HepG2 (cell line): Measurements from ENCODE around the gene KCNH6. TPM values are rescaled to one million over a fixed set of nuclear protein-coding genes. Genes with fewer than 3 reads are reported as not detected.

ENCODE experiments used
- ATAC-seq: fragments of 200-7000 bp; cut with Tn5 transposase; 3 replicates; pipeline ENCODE4 v1.9.1; 2020; ENCODE audit warnings: mild to moderate bottlenecking, moderate library complexity
- Bru-seq: library from RNA; stranded (reverse); fragments of 400-500 nt; gene quantifications from one replicate; lab custom pipeline; 2021; lab: Mats Ljungman, UMichigan
- BruChase-seq, 2 experiments: library from RNA; stranded (reverse); fragments of 400-500 nt; gene quantifications; one replicate each; lab custom pipeline; 2021; lab: Mats Ljungman, UMichigan
- BruUV-seq: library from RNA; stranded (reverse); fragments of 400-500 nt; replicated peaks from 2 replicates; lab custom pipeline; 2021; lab: Mats Ljungman, UMichigan
- CTCF ChIA-PET: fragments of 300-600 bp; formaldehyde crosslinking; extraction: SDS; loops from one replicate; lab custom pipeline; 2021; ENCODE audit warnings: low total read pairs, inconsistent platforms, low intra/inter-chr PET ratio; lab: Yijun Ruan, JAX
- POLR2A ChIA-PET: fragments of 350-600 bp; sonication (Branson Sonifier 250); formaldehyde crosslinking; loops from one replicate; lab custom pipeline; 2020; ENCODE audit warnings: antibody characterized with exemption, inconsistent platforms; lab: Yijun Ruan, JAX
- DNase-seq: peaks from one replicate; pipeline ENCODE4 v3.0.0-alpha.2; 2015; ENCODE audit warnings: low spot score
- FAIRE-seq: peaks from 3 replicates; lab custom pipeline; 2011; peaks lifted over from hg19 to GRCh38; lab: Jason Lieb, UNC
- H2AFZ ChIP-seq: one replicate; pipeline ENCODE4 v1.6.1; 2011; ENCODE audit warnings: low read length, inconsistent platforms
- H3K27ac ChIP-seq: fragments of 300-600 bp; 3 replicates; pipeline ENCODE4 v1.8.0; 2011; ENCODE audit warnings: mixed run types, mild to moderate bottlenecking, mixed read lengths, low read length, inconsistent platforms; ENCODE audit not compliant: insufficient read depth; ENCODE audit errors: extremely low read length
- H3K27me3 ChIP-seq, 2 experiments: fragments of 200-600 bp in 1 of 2; 2 replicates in 1 of 2; 3 replicates in 1 of 2; pipeline versions ENCODE4 v1.6.0 to v1.8.0; 2011; ENCODE audit warnings: low read length in 2 of 2, mild to moderate bottlenecking in 2 of 2, moderate library complexity in 2 of 2, inconsistent platforms in 1 of 2; ENCODE audit not compliant: insufficient read depth in 2 of 2, control insufficient read depth in 1 of 2
- H3K36me3 ChIP-seq, 2 experiments: fragments of 200-600 bp in 1 of 2; replicated peaks in 1 of 2; 2 replicates in 1 of 2; 3 replicates in 1 of 2; pipeline versions ENCODE4 v1.5.1 to v1.8.0; 2011; ENCODE audit warnings: low read length in 2 of 2, inconsistent platforms in 1 of 2; ENCODE audit not compliant: insufficient read depth in 2 of 2, control insufficient read depth in 1 of 2
- H3K4me1 ChIP-seq: 2 replicates; pipeline ENCODE4 v1.5.1; 2012; ENCODE audit warnings: low read length, inconsistent platforms; ENCODE audit not compliant: insufficient read depth
- H3K4me2 ChIP-seq: 2 replicates; pipeline ENCODE4 v1.6.0; 2011; ENCODE audit warnings: low read depth, low read length, inconsistent platforms
- H3K4me3 ChIP-seq, 3 experiments: fragments of 200-600 bp in 1 of 3; sonication (generic), shearing (Covaris generic) in 1 of 3; replicated peaks in 1 of 3; 2 replicates each; pipeline ENCODE4 v1.5.1; 2011 to 2016; ENCODE audit warnings: low read length in 3 of 3, inconsistent platforms in 2 of 3, low read depth in 2 of 3, mild to moderate bottlenecking in 2 of 3, control low read depth in 1 of 3, mixed read lengths in 1 of 3; ENCODE audit not compliant: insufficient read depth in 1 of 3
- H3K79me2 ChIP-seq: one replicate; pipeline ENCODE4 v1.6.1; 2011; ENCODE audit warnings: low read length, inconsistent platforms; ENCODE audit not compliant: insufficient read depth
- H3K9ac ChIP-seq: 2 replicates; pipeline ENCODE4 v1.6.0; 2011; ENCODE audit warnings: mild to moderate bottlenecking, low read depth, low read length, inconsistent platforms; ENCODE audit not compliant: insufficient read depth
- H3K9me3 ChIP-seq: 2 replicates; pipeline ENCODE4 v1.5.1; 2012; ENCODE audit warnings: mild to moderate bottlenecking, low read length
- H4K20me1 ChIP-seq: 2 replicates; pipeline ENCODE4 v1.6.0; 2011; ENCODE audit warnings: inconsistent platforms, mild to moderate bottlenecking, low read length, moderate library complexity; ENCODE audit not compliant: insufficient read depth
- HIVEP1 ChIP-seq: sonication (generic); formaldehyde crosslinking; IDR thresholded peaks from 2 replicates; pipeline ENCODE4 v1.4.0; 2020; ENCODE audit warnings: mild to moderate bottlenecking, missing genetic modification reagents
- KAT7 ChIP-seq: IDR thresholded peaks from 2 replicates; pipeline ENCODE4 v1.6.1; 2018; ENCODE audit warnings: borderline replicate concordance, missing compliant biosample characterization
- KMT2B ChIP-seq: IDR thresholded peaks from 2 replicates; pipeline ENCODE4 v1.6.1; 2016; ENCODE audit warnings: missing genetic modification reagents, missing compliant biosample characterization
- PRMT3 ChIP-seq: sonication (generic); formaldehyde crosslinking; IDR thresholded peaks from 2 replicates; pipeline ENCODE4 v1.8.1; 2022; ENCODE audit warnings: low read depth, mild to moderate bottlenecking, moderate library complexity, missing genetic modification reagents, borderline replicate concordance
- RORA ChIP-seq: sonication (generic); formaldehyde crosslinking; IDR thresholded peaks from 2 replicates; pipeline ENCODE4 v1.5.0; 2020; ENCODE audit warnings: mild to moderate bottlenecking, missing genetic modification reagents, moderate library complexity
- ZBTB44 ChIP-seq: sonication (generic); formaldehyde crosslinking; IDR thresholded peaks from 2 replicates; pipeline ENCODE4 v1.4.0; 2020; ENCODE audit warnings: missing genetic modification reagents
- ZFP36L1 ChIP-seq: sonication (generic); formaldehyde crosslinking; IDR thresholded peaks from 2 replicates; pipeline ENCODE4 v1.8.0; 2022; ENCODE audit warnings: mild to moderate bottlenecking, missing genetic modification reagents, moderate library complexity
- ZNF343 ChIP-seq: sonication (generic); formaldehyde crosslinking; IDR thresholded peaks from 2 replicates; pipeline ENCODE4 v1.4.0; 2020; ENCODE audit warnings: mild to moderate bottlenecking, missing genetic modification reagents
- ZNF468 ChIP-seq: sonication (generic); formaldehyde crosslinking; IDR thresholded peaks from 2 replicates; pipeline ENCODE4 v1.8.0; 2022; ENCODE audit warnings: mild to moderate bottlenecking, moderate library complexity, missing genetic modification reagents
- WGBS: methylation state at CpG from one replicate; pipeline ENCODE4 v1.1.6; 2017; ENCODE audit warnings: low lambda C conversion rate; 5-methylcytosine and 5-hydroxymethylcytosine counted together
- in situ Hi-C: cut with HindIII; loops from 2 replicates; pipeline ENCODE4 v1.10.0; 2017; ENCODE audit warnings: low pct_unique_long_range_greater_than_20kb; ENCODE audit not compliant: extremely low pct_ligation_motif_present
- intact Hi-C: fragments of 100-400 bp; cut with micrococcal nuclease; formaldehyde crosslinking; loops from one replicate; pipeline ENCODE4 v1.10.0; 2022; ENCODE audit not compliant: unreplicated experiment
- long read RNA-seq, 2 experiments: library from RNA in 1 of 2; library from polyadenylated mRNA in 1 of 2; stranded (forward) in 1 of 2; unstranded in 1 of 2; transcript quantifications; one replicate each; pipeline ENCODE4 v2.0.0, GENCODE V29; 2019 to 2022
- polyA minus RNA-seq, 3 experiments: library from RNA; depleted of rRNA, polyadenylated mRNA; stranded (reverse); fragments of >200 nt; gene quantifications; 2 replicates each; pipeline ENCODE4 v1.2.3, GENCODE V29; 2011; ENCODE audit warnings: low replicate concordance in 1 of 3
- polyA plus RNA-seq, 8 experiments: library from polyadenylated mRNA; depleted of rRNA in 3 of 8; stranded (reverse) in 7 of 8; unstranded in 1 of 8; fragments of >200 nt; fragmentation: Illumina TruSeq in 4 of 8; extraction: Trizol in 4 of 8; gene quantifications; 2 replicates each; pipeline versions ENCODE4 v1.2.1 to v1.2.3, GENCODE V29; 2011 to 2016; ENCODE audit warnings: low read depth in 4 of 8, missing spikeins in 1 of 8, mixed read lengths in 1 of 8; ENCODE audit not compliant: insufficient read depth in 1 of 8
- total RNA-seq, 5 experiments: library from RNA; depleted of rRNA; stranded (reverse); fragments of >200 nt; fragmentation: Illumina TruSeq; extraction: Trizol; gene quantifications; 2 replicates each; pipeline ENCODE4 v1.2.3, GENCODE V29; 2016; ENCODE audit warnings: low read depth in 1 of 5
- TF ChIP-seq, protein P1 (sequence below): sonication (generic); formaldehyde crosslinking; IDR thresholded peaks from 2 replicates; pipeline ENCODE4 v1.4.0; 2020; ENCODE audit warnings: missing genetic modification reagents, borderline replicate concordance

Gene KCNH6, protein sequence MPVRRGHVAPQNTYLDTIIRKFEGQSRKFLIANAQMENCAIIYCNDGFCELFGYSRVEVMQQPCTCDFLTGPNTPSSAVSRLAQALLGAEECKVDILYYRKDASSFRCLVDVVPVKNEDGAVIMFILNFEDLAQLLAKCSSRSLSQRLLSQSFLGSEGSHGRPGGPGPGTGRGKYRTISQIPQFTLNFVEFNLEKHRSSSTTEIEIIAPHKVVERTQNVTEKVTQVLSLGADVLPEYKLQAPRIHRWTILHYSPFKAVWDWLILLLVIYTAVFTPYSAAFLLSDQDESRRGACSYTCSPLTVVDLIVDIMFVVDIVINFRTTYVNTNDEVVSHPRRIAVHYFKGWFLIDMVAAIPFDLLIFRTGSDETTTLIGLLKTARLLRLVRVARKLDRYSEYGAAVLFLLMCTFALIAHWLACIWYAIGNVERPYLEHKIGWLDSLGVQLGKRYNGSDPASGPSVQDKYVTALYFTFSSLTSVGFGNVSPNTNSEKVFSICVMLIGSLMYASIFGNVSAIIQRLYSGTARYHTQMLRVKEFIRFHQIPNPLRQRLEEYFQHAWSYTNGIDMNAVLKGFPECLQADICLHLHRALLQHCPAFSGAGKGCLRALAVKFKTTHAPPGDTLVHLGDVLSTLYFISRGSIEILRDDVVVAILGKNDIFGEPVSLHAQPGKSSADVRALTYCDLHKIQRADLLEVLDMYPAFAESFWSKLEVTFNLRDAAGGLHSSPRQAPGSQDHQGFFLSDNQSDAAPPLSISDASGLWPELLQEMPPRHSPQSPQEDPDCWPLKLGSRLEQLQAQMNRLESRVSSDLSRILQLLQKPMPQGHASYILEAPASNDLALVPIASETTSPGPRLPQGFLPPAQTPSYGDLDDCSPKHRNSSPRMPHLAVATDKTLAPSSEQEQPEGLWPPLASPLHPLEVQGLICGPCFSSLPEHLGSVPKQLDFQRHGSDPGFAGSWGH
- 0.08 and 0.18 TPM in 2 replicates for total RNA-seq (2016; rRNA removed; fragmentation: Illumina TruSeq; extraction: Trizol)
- total RNA-seq (2016; cell fraction: cytosol; rRNA removed; fragmentation: Illumina TruSeq; extraction: Trizol; ENCODE audit: low read depth) = not detected in 2 replicates
- total RNA-seq (2016; cell fraction: insoluble cytoplasmic fraction; rRNA removed; fragmentation: Illumina TruSeq; extraction: Trizol) = 0.09 TPM in 1 of 2 replicates, not detected in the other
- 0.09 and 0.10 TPM in 2 replicates for total RNA-seq (2016; cell fraction: membrane; rRNA removed; fragmentation: Illumina TruSeq; extraction: Trizol)
- total RNA-seq (2016; cell fraction: nucleus; rRNA removed; fragmentation: Illumina TruSeq; extraction: Trizol) = 0.13 TPM in 1 of 2 replicates, not detected in the other
- 0.05 and 0.18 TPM in 2 replicates for polyA plus RNA-seq (2011; rRNA removed)
- 0.04 and 0.06 TPM in 2 replicates for polyA plus RNA-seq (2011; cell fraction: cytosol; rRNA removed)
- 0.19 and 0.45 TPM in 2 replicates for polyA plus RNA-seq (2011; cell fraction: nucleus; rRNA removed)
- polyA plus RNA-seq (2012) = 0.15 and 0.44 TPM in 2 replicates
- 0.05 and 0.06 TPM in 2 replicates for polyA plus RNA-seq (2016; cell fraction: cytosol; fragmentation: Illumina TruSeq; extraction: Trizol; ENCODE audit: low read depth)
- 0.05 TPM in 1 of 2 replicates, not detected in the other for polyA plus RNA-seq (2016; cell fraction: insoluble cytoplasmic fraction; fragmentation: Illumina TruSeq; extraction: Trizol; ENCODE audit: low read depth)
- 0.06 and 0.10 TPM in 2 replicates for polyA plus RNA-seq (2016; cell fraction: membrane; fragmentation: Illumina TruSeq; extraction: Trizol; ENCODE audit: low read depth)
- 0.12 and 0.29 TPM in 2 replicates for polyA plus RNA-seq (2016; cell fraction: nucleus; fragmentation: Illumina TruSeq; extraction: Trizol; ENCODE audit: insufficient read depth, low read depth)
- 0.08 TPM in 1 of 2 replicates, not detected in the other for polyA minus RNA-seq (2011; rRNA and poly(A)+ RNA removed; ENCODE audit: low replicate concordance)
- polyA minus RNA-seq (2011; cell fraction: cytosol; rRNA and poly(A)+ RNA removed) = not detected in 2 replicates
- polyA minus RNA-seq (2011; cell fraction: nucleus; rRNA and poly(A)+ RNA removed) = 0.13 and 0.25 TPM in 2 replicates
- percentile 9 among the genes with signal in this experiment for Bru-seq, nascent RNA
- percentile 10 among the genes with signal in this experiment for BruChase-seq, experiment 1, labeled RNA remaining after a 6-hour chase
- BruChase-seq, experiment 2, labeled RNA remaining after a 2-hour chase = percentile 4 among the genes with signal in this experiment
- long read RNA-seq, experiment 1 = 0 reads
- long read RNA-seq, experiment 2 = 0 reads

GRCh38 chr17:63523253-63523855 is at the start of gene KCNH6:
TSS of gene KCNH6 (plus strand) at chr17:63523358. CDS start at chr17:63523414, 56 bp downstream.
- peaks cover 5 to 67% of the 10 kb centered on the region in 2 experiments for H3K27me3 ChIP-seq
- H3K27ac ChIP-seq = no peak within 1 kb of the TSS
- no peak within 1 kb of the TSS for H3K9ac ChIP-seq
- H3K36me3 ChIP-seq = no peaks in the 10 kb centered on the region
- H3K4me1 ChIP-seq = peaks cover 49% of the 10 kb centered on the region
- ChIA-PET POLR2A (interaction anchor here (0.8 to 1.7 kb wide), 3 partner anchors 8 to 78 kb away, joined by 3 to 5 read pairs (median 4); partner anchors contain the start of gene DCAF7), CTCF (no interaction called here)
- H3K9me3 ChIP-seq = no peaks in the 10 kb centered on the region
- FAIRE-seq (no peak), DNase-seq (no peak), ATAC-seq (peak; percentile 4)
- peak within 1 kb of the TSS in 1 of 3 experiments; percentile 26; a peak in 1 of 6 replicates for H3K4me3 ChIP-seq
- no peaks in the 10 kb centered on the region for H3K79me2 ChIP-seq
- 22% methylated on average over 21 of the region's 38 CpGs for WGBS
- H2AFZ ChIP-seq = no peak within 1 kb of the TSS
- H4K20me1 ChIP-seq = no peaks in the 10 kb centered on the region; the same call in 1 of the 2 replicates
- BruUV-seq = no TSS peak
- peak within 1 kb of the TSS; percentile 44 for H3K4me2 ChIP-seq
- intact Hi-C loops = loop anchor here (5.0 kb wide), 1 partner anchor 54 kb away; no protein-coding TSS in a partner anchor
- in situ Hi-C loops = no loop called here
- no peak for TF ChIP-seq RORA (CRISPR knock-in tag)
- TF ChIP-seq PRMT3 = 0 out of 2 replicates have a peak, but pooled peaks have one; percentile 16
- TF ChIP-seq, protein P1, sequence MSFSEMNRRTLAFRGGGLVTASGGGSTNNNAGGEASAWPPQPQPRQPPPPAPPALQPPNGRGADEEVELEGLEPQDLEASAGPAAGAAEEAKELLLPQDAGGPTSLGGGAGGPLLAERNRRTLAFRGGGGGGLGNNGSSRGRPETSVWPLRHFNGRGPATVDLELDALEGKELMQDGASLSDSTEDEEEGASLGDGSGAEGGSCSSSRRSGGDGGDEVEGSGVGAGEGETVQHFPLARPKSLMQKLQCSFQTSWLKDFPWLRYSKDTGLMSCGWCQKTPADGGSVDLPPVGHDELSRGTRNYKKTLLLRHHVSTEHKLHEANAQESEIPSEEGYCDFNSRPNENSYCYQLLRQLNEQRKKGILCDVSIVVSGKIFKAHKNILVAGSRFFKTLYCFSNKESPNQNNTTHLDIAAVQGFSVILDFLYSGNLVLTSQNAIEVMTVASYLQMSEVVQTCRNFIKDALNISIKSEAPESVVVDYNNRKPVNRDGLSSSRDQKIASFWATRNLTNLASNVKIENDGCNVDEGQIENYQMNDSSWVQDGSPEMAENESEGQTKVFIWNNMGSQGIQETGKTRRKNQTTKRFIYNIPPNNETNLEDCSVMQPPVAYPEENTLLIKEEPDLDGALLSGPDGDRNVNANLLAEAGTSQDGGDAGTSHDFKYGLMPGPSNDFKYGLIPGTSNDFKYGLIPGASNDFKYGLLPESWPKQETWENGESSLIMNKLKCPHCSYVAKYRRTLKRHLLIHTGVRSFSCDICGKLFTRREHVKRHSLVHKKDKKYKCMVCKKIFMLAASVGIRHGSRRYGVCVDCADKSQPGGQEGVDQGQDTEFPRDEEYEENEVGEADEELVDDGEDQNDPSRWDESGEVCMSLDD = no peak
- TF ChIP-seq ZFP36L1 (CRISPR knock-in tag) = 0 out of 2 replicates have a peak, but pooled peaks have one; percentile 4
- TF ChIP-seq KMT2B (CRISPR knock-in tag) = no peak
- TF ChIP-seq HIVEP1 (CRISPR knock-in tag) = 0 out of 2 replicates have a peak, but pooled peaks have one; percentile 1
- no peak for TF ChIP-seq KAT7
- 0 out of 2 replicates have a peak, but pooled peaks have one; percentile 9 for TF ChIP-seq ZNF468 (CRISPR knock-in tag)
- no peak for TF ChIP-seq ZBTB44 (CRISPR knock-in tag)
- TF ChIP-seq ZNF343 (CRISPR knock-in tag) = no peak
